Measurements from ENCODE around the gene BAIAP2.
"Not testable (repeated sequence)": the region's sequence is repeated elsewhere in the genome, so short reads cannot be mapped to it uniquely, and the experiment has no call there.

The BAIAP2 gene

GRCh38 chr17:81018044-81018802 lies 16.7 kb upstream of the BAIAP2 start:
- DNase-seq: no peak
- in situ Hi-C loops (cut with HindIII; ENCODE audit: low pct_ligation_motif_present, low pct_unique_long_range_greater_than_20kb, low sequenced_read_pairs): loop anchor here (25.0 kb wide), 1 partner anchor 94 kb away; no protein-coding TSS in a partner anchor

- no peak for DNase-seq
- in situ Hi-C loops (cut with HindIII; ENCODE audit: low pct_ligation_motif_present, low pct_unique_long_range_greater_than_20kb, low sequenced_read_pairs): loop anchor here (25.0 kb wide), 1 partner anchor 92 kb away; no protein-coding TSS in a partner anchor
These were observed 15.1 kb upstream of the BAIAP2 start for GRCh38 chr17:81019563-81020442.

GRCh38 chr17:81020443-81020766 lies 14.5 kb upstream of the BAIAP2 start:
- in situ Hi-C loops (cut with HindIII; ENCODE audit: low pct_ligation_motif_present, low pct_unique_long_range_greater_than_20kb, low sequenced_read_pairs): loop anchor here (25.0 kb wide), 1 partner anchor 92 kb away; no protein-coding TSS in a partner anchor
- no peak for DNase-seq

GRCh38 chr17:81020767-81021497 lies 14.0 kb upstream of the BAIAP2 start:
- in situ Hi-C loops (cut with HindIII; ENCODE audit: low pct_ligation_motif_present, low pct_unique_long_range_greater_than_20kb, low sequenced_read_pairs): loop anchor here (25.0 kb wide), 1 partner anchor 91 kb away; no protein-coding TSS in a partner anchor
- DNase-seq: no peak

GRCh38 chr17:81021531-81022343 lies 13.2 kb upstream of the BAIAP2 start:
- in situ Hi-C loops (cut with HindIII; ENCODE audit: low pct_ligation_motif_present, low pct_unique_long_range_greater_than_20kb, low sequenced_read_pairs): loop anchor here (25.0 kb wide), 1 partner anchor 91 kb away; no protein-coding TSS in a partner anchor
- no peak for DNase-seq

GRCh38 chr17:81022344-81022676 lies 12.6 kb upstream of the BAIAP2 start:
- in situ Hi-C loops (cut with HindIII; ENCODE audit: low pct_ligation_motif_present, low pct_unique_long_range_greater_than_20kb, low sequenced_read_pairs): loop anchor here (25.0 kb wide), 1 partner anchor 90 kb away; no protein-coding TSS in a partner anchor
- DNase-seq: no peak

- no peak for DNase-seq
- in situ Hi-C loops (cut with HindIII; ENCODE audit: low pct_ligation_motif_present, low pct_unique_long_range_greater_than_20kb, low sequenced_read_pairs): no loop called here
These were observed 9.7 kb upstream of the BAIAP2 start for GRCh38 chr17:81025065-81025740.

GRCh38 chr17:81025741-81026129 lies 9.2 kb upstream of the BAIAP2 start:
- DNase-seq: no peak

GRCh38 chr17:81026266-81027036 lies 8.5 kb upstream of the BAIAP2 start:
- no peak for DNase-seq
- in situ Hi-C loops (cut with HindIII; ENCODE audit: low pct_ligation_motif_present, low pct_unique_long_range_greater_than_20kb, low sequenced_read_pairs): no loop called here

More at GRCh38 chr17:81025741-81026129, 9.2 kb upstream of the BAIAP2 start:
- in situ Hi-C loops (cut with HindIII; ENCODE audit: low pct_ligation_motif_present, low pct_unique_long_range_greater_than_20kb, low sequenced_read_pairs): no loop called here

- DNase-seq: no peak
- in situ Hi-C loops (cut with HindIII; ENCODE audit: low pct_ligation_motif_present, low pct_unique_long_range_greater_than_20kb, low sequenced_read_pairs): no loop called here
These were observed 7.9 kb upstream of the BAIAP2 start for GRCh38 chr17:81027038-81027437.

- in situ Hi-C loops (cut with HindIII; ENCODE audit: low pct_ligation_motif_present, low pct_unique_long_range_greater_than_20kb, low sequenced_read_pairs): no loop called here
- DNase-seq: no peak
These were observed 7.1 kb upstream of the BAIAP2 start for GRCh38 chr17:81027591-81028505.

GRCh38 chr17:81028506-81028858 lies 6.5 kb upstream of the BAIAP2 start:
- DNase-seq: no peak
- in situ Hi-C loops (cut with HindIII; ENCODE audit: low pct_ligation_motif_present, low pct_unique_long_range_greater_than_20kb, low sequenced_read_pairs): no loop called here

GRCh38 chr17:81029859-81030258 lies 5.1 kb upstream of the BAIAP2 start:
- no peak for DNase-seq
- in situ Hi-C loops (cut with HindIII; ENCODE audit: low pct_ligation_motif_present, low pct_unique_long_range_greater_than_20kb, low sequenced_read_pairs): no loop called here

- DNase-seq; in situ Hi-C loops (cut with HindIII; ENCODE audit: low pct_ligation_motif_present, low pct_unique_long_range_greater_than_20kb, low sequenced_read_pairs): not testable (repeated sequence)
These were observed 4.6 kb upstream of the BAIAP2 start for GRCh38 chr17:81030312-81030711.

GRCh38 chr17:81030741-81031565 lies 4.0 kb upstream of the BAIAP2 start:
- in situ Hi-C loops (cut with HindIII; ENCODE audit: low pct_ligation_motif_present, low pct_unique_long_range_greater_than_20kb, low sequenced_read_pairs): no loop called here
- DNase-seq: peak; percentile 93

All from ACHN (cell line).